ENCODE data around the gene FGFR3.

- no peak for TF ChIP-seq TAF1 (IDR thresholded peaks at IDR 0.05; ENCODE audit: borderline replicate concordance, insufficient read depth, low read length)
- TF ChIP-seq POLR2AphosphoS5 (IDR thresholded peaks at IDR 0.05; ENCODE audit: low read depth, low read length), result no peak
These were observed 7.7 kb downstream of the FGFR3 start for GRCh38 chr4:1800805-1801204.

All from PFSK-1 (cell line).